Measurements from ENCODE around the gene RASSF3.
"Not testable (repeated sequence)": the region's sequence is repeated elsewhere in the genome, so short reads cannot be mapped to it uniquely, and the experiment has no call there.

The RASSF3 gene

GRCh38 chr12:64646318-64646717, 36.0 kb downstream of the RASSF3 start:
- TF ChIP-seq CTCF (IDR thresholded peaks at IDR 0.05; ENCODE audit: low read depth, low read length) = no peak
- DNase-seq (ENCODE audit: low read depth in 2 of 2) = no peak
- H3K4me3 ChIP-seq (replicated peaks in 1 of 2; ENCODE audit: low read depth in 2 of 2, low read length in 2 of 2) = no peak overlapping the region

DNA sequence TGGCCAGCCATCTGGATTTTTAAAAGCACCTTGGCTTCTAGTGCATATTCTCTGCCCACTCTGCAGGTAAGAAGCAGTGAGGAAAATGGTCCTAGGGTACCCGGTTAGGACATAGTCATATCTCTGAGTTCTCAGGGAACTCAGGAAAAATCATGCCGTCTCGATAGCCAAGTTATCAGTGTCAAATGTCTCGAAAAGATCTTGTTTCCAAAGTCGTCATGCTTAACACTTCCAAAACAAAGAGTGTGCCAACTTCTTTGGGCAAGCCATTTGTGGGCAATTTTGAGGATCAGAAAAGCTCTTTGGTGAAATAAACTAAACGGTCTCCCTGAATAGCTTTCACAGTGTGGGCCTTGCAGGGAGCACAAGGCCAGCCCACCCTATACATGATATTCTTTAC, 39.2 kb downstream of the RASSF3 start:
- no peak overlapping the region for H3K4me3 ChIP-seq (replicated peaks in 1 of 2; ENCODE audit: low read depth in 2 of 2, low read length in 2 of 2)
- TF ChIP-seq CTCF (IDR thresholded peaks at IDR 0.05; ENCODE audit: low read depth, low read length) = no peak
- no peak for DNase-seq (ENCODE audit: low read depth in 2 of 2)

GRCh38 chr12:64650762-64651161, 40.5 kb downstream of the RASSF3 start:
- TF ChIP-seq CTCF (IDR thresholded peaks at IDR 0.05; ENCODE audit: low read depth, low read length) = no peak
- DNase-seq (ENCODE audit: low read depth in 2 of 2) = no peak
- H3K4me3 ChIP-seq (replicated peaks in 1 of 2; ENCODE audit: low read depth in 2 of 2, low read length in 2 of 2) = no peak overlapping the region

GRCh38 chr12:64652346-64652745, 42.1 kb downstream of the RASSF3 start:
- H3K4me3 ChIP-seq (replicated peaks in 1 of 2; ENCODE audit: low read depth in 2 of 2, low read length in 2 of 2) = no peak overlapping the region
- DNase-seq (ENCODE audit: low read depth in 2 of 2) = no peak
- TF ChIP-seq CTCF (IDR thresholded peaks at IDR 0.05; ENCODE audit: low read depth, low read length) = no peak

DNA sequence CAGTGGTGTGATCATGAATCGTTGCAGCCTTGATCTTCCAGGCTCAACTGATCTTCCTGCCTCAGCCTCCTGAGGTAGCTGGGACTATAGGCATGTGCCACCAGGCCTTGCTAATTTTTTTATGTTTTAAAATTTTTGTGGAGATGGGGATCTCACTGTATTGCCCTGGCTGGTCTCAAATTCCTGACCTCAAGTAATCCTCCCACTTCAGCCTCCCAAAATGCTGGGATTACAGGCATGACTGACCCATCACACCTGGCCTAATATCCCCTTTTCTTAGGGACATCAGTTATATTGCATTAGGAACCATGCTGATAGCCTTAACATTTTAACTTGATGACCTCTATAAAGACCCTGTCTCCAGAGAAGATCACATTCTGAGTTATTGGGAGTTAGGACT, 42.8 kb downstream of the RASSF3 start:
- no peak overlapping the region for H3K4me3 ChIP-seq (replicated peaks in 1 of 2; ENCODE audit: low read depth in 2 of 2, low read length in 2 of 2)
- TF ChIP-seq CTCF (IDR thresholded peaks at IDR 0.05; ENCODE audit: low read depth, low read length) = no peak
- DNase-seq (ENCODE audit: low read depth in 2 of 2) = no peak

DNA sequence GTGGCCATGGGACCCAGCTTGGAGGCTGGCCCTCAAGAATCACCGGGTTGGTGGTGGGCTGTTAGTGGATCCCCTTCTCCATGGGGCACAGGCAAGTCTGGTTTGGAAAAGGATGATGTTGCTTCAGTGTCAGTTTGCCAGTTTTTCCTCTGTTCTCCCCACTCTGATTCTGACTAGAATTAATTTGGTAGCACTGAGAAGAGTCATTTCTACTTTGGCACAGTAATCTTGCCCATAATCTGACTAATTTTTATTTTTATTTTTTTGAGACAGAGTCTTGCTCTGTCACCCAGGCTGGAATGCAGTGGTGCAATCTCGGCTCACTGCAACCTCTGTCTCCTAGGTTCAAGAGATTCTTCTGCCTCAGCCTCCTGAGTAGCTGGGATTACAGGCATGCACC, 43.6 kb downstream of the RASSF3 start:
- not testable (repeated sequence) for H3K4me3 ChIP-seq (replicated peaks in 1 of 2; ENCODE audit: low read depth in 2 of 2, low read length in 2 of 2)
- DNase-seq (ENCODE audit: low read depth in 2 of 2) = peak in 1 of 2 donors; percentile 33

GRCh38 chr12:64655141-64655540, 44.8 kb downstream of the RASSF3 start:
- no peak overlapping the region for H3K4me3 ChIP-seq (replicated peaks in 1 of 2; ENCODE audit: low read depth in 2 of 2, low read length in 2 of 2)
- DNase-seq (ENCODE audit: low read depth in 2 of 2) = no peak
- no peak for TF ChIP-seq CTCF (IDR thresholded peaks at IDR 0.05; ENCODE audit: low read depth, low read length)
